Sigmoid colon (tissue), 3 donors: Measurements from ENCODE around the gene INTS6.

Source experiments
- POLR2A ChIP-seq, 2 donors: fragments of 450-650 bp; IDR thresholded peaks; one replicate each; pipeline ENCODE4 v1.6.1; 2016; ENCODE audit warnings: antibody characterized with exemption in 2 of 2, mild to moderate bottlenecking in 2 of 2, moderate library complexity in 2 of 2
- TF ChIP-seq, protein P1 (sequence below), 4 experiments: fragments of 450-650 bp in 3 of 4; fragments of 200-600 bp in 1 of 4; IDR thresholded peaks; one replicate each; pipeline ENCODE4 v1.5.1; 2016 to 2019; ENCODE audit warnings: antibody characterized with exemption in 4 of 4, mild to moderate bottlenecking in 3 of 4, moderate library complexity in 2 of 4

DNA sequence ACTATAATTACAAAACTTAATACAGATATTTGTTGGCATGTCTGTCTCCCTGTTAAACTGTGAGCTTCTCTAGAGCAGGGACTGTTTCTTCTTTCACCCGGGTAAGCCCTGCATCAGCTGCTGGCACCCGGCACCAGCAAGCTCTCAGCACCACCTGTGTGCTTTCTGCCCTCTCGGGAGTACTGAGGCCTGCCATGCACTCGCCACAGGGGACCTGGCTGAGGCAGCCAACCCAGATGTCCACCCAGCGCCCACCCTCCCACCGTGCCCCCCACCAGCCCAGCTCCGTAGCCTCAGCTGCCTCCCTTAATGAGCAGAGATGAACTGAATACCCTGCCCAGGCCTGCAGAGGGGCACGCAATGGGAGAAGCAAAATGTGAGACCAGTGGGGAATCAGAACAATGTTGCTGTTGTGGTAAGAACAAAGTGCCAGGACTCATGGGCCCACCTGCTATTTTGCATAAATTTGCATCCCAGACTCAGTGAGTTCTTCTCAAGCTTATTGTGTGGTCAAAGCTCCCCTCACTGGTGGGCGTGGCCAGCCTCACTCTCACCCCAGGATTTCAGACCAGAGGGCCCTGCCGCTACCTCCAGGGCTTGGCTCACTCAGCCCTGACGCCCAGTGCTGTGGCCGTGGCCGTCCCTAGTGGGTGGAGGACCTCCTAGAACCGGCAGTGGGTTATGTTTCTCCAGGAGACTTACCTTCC is 128.0 kb downstream of the INTS6 start:
- TF ChIP-seq POLR2A (IDR thresholded peaks at IDR 0.05): no peak
- TF ChIP-seq, protein P1, sequence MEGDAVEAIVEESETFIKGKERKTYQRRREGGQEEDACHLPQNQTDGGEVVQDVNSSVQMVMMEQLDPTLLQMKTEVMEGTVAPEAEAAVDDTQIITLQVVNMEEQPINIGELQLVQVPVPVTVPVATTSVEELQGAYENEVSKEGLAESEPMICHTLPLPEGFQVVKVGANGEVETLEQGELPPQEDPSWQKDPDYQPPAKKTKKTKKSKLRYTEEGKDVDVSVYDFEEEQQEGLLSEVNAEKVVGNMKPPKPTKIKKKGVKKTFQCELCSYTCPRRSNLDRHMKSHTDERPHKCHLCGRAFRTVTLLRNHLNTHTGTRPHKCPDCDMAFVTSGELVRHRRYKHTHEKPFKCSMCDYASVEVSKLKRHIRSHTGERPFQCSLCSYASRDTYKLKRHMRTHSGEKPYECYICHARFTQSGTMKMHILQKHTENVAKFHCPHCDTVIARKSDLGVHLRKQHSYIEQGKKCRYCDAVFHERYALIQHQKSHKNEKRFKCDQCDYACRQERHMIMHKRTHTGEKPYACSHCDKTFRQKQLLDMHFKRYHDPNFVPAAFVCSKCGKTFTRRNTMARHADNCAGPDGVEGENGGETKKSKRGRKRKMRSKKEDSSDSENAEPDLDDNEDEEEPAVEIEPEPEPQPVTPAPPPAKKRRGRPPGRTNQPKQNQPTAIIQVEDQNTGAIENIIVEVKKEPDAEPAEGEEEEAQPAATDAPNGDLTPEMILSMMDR (IDR thresholded peaks at IDR 0.05): no peak
